ENCODE data around the gene MGMT. TPM values are rescaled to one million over a fixed set of nuclear protein-coding genes. Genes with fewer than 3 reads are reported as not detected.

MGMT gene
- total RNA-seq, result 61.2 and 79.3 TPM in 2 replicates

DNA sequence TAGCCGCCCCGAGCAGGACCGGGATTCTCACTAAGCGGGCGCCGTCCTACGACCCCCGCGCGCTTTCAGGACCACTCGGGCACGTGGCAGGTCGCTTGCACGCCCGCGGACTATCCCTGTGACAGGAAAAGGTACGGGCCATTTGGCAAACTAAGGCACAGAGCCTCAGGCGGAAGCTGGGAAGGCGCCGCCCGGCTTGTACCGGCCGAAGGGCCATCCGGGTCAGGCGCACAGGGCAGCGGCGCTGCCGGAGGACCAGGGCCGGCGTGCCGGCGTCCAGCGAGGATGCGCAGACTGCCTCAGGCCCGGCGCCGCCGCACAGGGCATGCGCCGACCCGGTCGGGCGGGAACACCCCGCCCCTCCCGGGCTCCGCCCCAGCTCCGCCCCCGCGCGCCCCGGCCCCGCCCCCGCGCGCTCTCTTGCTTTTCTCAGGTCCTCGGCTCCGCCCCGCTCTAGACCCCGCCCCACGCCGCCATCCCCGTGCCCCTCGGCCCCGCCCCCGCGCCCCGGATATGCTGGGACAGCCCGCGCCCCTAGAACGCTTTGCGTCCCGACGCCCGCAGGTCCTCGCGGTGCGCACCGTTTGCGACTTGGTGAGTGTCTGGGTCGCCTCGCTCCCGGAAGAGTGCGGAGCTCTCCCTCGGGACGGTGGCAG lies at the start of gene MGMT:
TSS of gene MGMT (plus strand) at position 539 of the 656 bp plus-strand sequence.

All from placental epithelial cell (primary cell).